ENCODE results near the gene MRPL20. TPM values are rescaled to one million over a fixed set of nuclear protein-coding genes. Genes with fewer than 3 reads are reported as not detected.
"Not testable (repeated sequence)": the region's sequence is repeated elsewhere in the genome, so short reads cannot be mapped to it uniquely, and the experiment has no call there.

The MRPL20 gene
- total RNA-seq, 2 donors from 2014 or later, result 74.9 to 77.5 TPM

GRCh38 chr1:1373815-1374588 is 33.1 kb downstream of the MRPL20 start:
- DNase-seq, result no peak
- H3K4me1 Mint-ChIP-seq (ENCODE audit: low read depth), result peaks cover 33% of the 10 kb centered on the region
- peaks cover 0 to 2% of the 10 kb centered on the region in 2 donors for H3K36me3 Mint-ChIP-seq (ENCODE audit: insufficient read depth in 2 of 2)
- peak overlapping the region; percentile 90 to 91 for H3K4me3 Mint-ChIP-seq
- no peaks in the 10 kb centered on the region for H3K9me3 Mint-ChIP-seq
- no peak for ATAC-seq (replicated peaks in 1 of 2)
- H3K27ac Mint-ChIP-seq, result no peak overlapping the region
- no peaks in the 10 kb centered on the region for H3K27me3 Mint-ChIP-seq (ENCODE audit: low read depth)

GRCh38 chr1:1373051-1373814 is 33.9 kb downstream of the MRPL20 start:
- no peak for ATAC-seq (replicated peaks in 1 of 2)
- H3K27ac Mint-ChIP-seq, result no peak overlapping the region
- H3K4me1 Mint-ChIP-seq (ENCODE audit: low read depth), result peaks cover 33% of the 10 kb centered on the region
- DNase-seq, result no peak
- peak overlapping the region; percentile 51 to 90 for H3K4me3 Mint-ChIP-seq
- H3K36me3 Mint-ChIP-seq (ENCODE audit: insufficient read depth in 2 of 2), result peaks cover 0 to 2% of the 10 kb centered on the region in 2 donors
- H3K27me3 Mint-ChIP-seq (ENCODE audit: low read depth), result no peaks in the 10 kb centered on the region
- H3K9me3 Mint-ChIP-seq, result no peaks in the 10 kb centered on the region

GRCh38 chr1:1371746-1372711 is 35.1 kb downstream of the MRPL20 start:
- H3K4me3 Mint-ChIP-seq, result peak overlapping the region; percentile 46 to 48
- H3K27me3 Mint-ChIP-seq (ENCODE audit: low read depth), result no peaks in the 10 kb centered on the region
- peaks cover 33% of the 10 kb centered on the region for H3K4me1 Mint-ChIP-seq (ENCODE audit: low read depth)

GRCh38 chr1:1371364-1371745 is 35.7 kb downstream of the MRPL20 start:
- peak; percentile 7 to 14 for ATAC-seq (replicated peaks in 1 of 2)
- peak; percentile 57 to 58 for DNase-seq
- Mint-ChIP-seq H3K9me3 (no peaks in the 10 kb centered on the region), H3K4me1 (ENCODE audit: low read depth) (peaks cover 26% of the 10 kb centered on the region), H3K27me3 (ENCODE audit: low read depth) (no peaks in the 10 kb centered on the region), H3K4me3 (peak overlapping the region in 1 of 2 donors; percentile 13), H3K27ac (no peak overlapping the region), H3K36me3 (ENCODE audit: insufficient read depth in 2 of 2) (peaks cover 0 to 2% of the 10 kb centered on the region in 2 donors)

More at GRCh38 chr1:1371746-1372711, 35.1 kb downstream of the MRPL20 start:
- peak; percentile 86 to 91 for DNase-seq
- peak; percentile 41 to 47 for ATAC-seq (replicated peaks in 1 of 2)
- Mint-ChIP-seq H3K9me3 (no peaks in the 10 kb centered on the region), H3K36me3 (ENCODE audit: insufficient read depth in 2 of 2) (peaks cover 0 to 2% of the 10 kb centered on the region in 2 donors), H3K27ac (no peak overlapping the region)

- H3K27ac Mint-ChIP-seq, result no peak overlapping the region
- peaks cover 0 to 2% of the 10 kb centered on the region in 2 donors for H3K36me3 Mint-ChIP-seq (ENCODE audit: insufficient read depth in 2 of 2)
- DNase-seq (no peak), ATAC-seq (replicated peaks in 1 of 2) (no peak)
- peaks cover 21% of the 10 kb centered on the region for H3K4me1 Mint-ChIP-seq (ENCODE audit: low read depth)
- H3K4me3 Mint-ChIP-seq, result peak overlapping the region in 1 of 2 donors; percentile 13
- H3K27me3 Mint-ChIP-seq (ENCODE audit: low read depth), result no peaks in the 10 kb centered on the region
- H3K9me3 Mint-ChIP-seq, result no peaks in the 10 kb centered on the region
These were observed 36.3 kb downstream of the MRPL20 start for GRCh38 chr1:1370771-1371300.

- H3K27ac Mint-ChIP-seq, result not testable (repeated sequence)
These were observed 37.0 kb downstream of the MRPL20 start for GRCh38 chr1:1370094-1370493.

GRCh38 chr1:1367315-1367714 is 39.8 kb downstream of the MRPL20 start:
- no peak for ATAC-seq (replicated peaks in 1 of 2)
- H3K27ac Mint-ChIP-seq, result no peak overlapping the region
- peaks cover 4% of the 10 kb centered on the region for H3K4me1 Mint-ChIP-seq (ENCODE audit: low read depth)
- no peak for DNase-seq
- H3K4me3 Mint-ChIP-seq, result no peak overlapping the region
- no peaks in the 10 kb centered on the region for H3K36me3 Mint-ChIP-seq (ENCODE audit: insufficient read depth in 2 of 2)
- H3K9me3 Mint-ChIP-seq, result no peaks in the 10 kb centered on the region
- H3K27me3 Mint-ChIP-seq (ENCODE audit: low read depth), result no peaks in the 10 kb centered on the region

More at GRCh38 chr1:1370094-1370493, 37.0 kb downstream of the MRPL20 start:
- H3K9me3 Mint-ChIP-seq; ATAC-seq (replicated peaks in 1 of 2); H3K4me3 Mint-ChIP-seq; DNase-seq; H3K27me3 Mint-ChIP-seq (ENCODE audit: low read depth); H3K36me3 Mint-ChIP-seq (ENCODE audit: insufficient read depth in 2 of 2): not testable (repeated sequence)
- H3K4me1 Mint-ChIP-seq (ENCODE audit: low read depth), result peaks cover 21% of the 10 kb centered on the region

GRCh38 chr1:1366699-1367066 is 40.4 kb downstream of the MRPL20 start:
- no peak overlapping the region for H3K4me3 Mint-ChIP-seq
- no peaks in the 10 kb centered on the region for H3K9me3 Mint-ChIP-seq
- no peak for ATAC-seq (replicated peaks in 1 of 2)
- no peak for DNase-seq
- no peaks in the 10 kb centered on the region for H3K27me3 Mint-ChIP-seq (ENCODE audit: low read depth)
- H3K27ac Mint-ChIP-seq, result no peak overlapping the region
- H3K4me1 Mint-ChIP-seq (ENCODE audit: low read depth), result no peaks in the 10 kb centered on the region
- H3K36me3 Mint-ChIP-seq (ENCODE audit: insufficient read depth in 2 of 2), result no peaks in the 10 kb centered on the region

GRCh38 chr1:1365875-1366698 is 41.0 kb downstream of the MRPL20 start:
- H3K36me3 Mint-ChIP-seq (ENCODE audit: insufficient read depth in 2 of 2), result no peaks in the 10 kb centered on the region
- H3K27me3 Mint-ChIP-seq (ENCODE audit: low read depth), result no peaks in the 10 kb centered on the region
- H3K4me1 Mint-ChIP-seq (ENCODE audit: low read depth), result no peaks in the 10 kb centered on the region
- no peak overlapping the region for H3K27ac Mint-ChIP-seq
- H3K9me3 Mint-ChIP-seq, result no peaks in the 10 kb centered on the region
- ATAC-seq (replicated peaks in 1 of 2) (no peak), DNase-seq (no peak)
- H3K4me3 Mint-ChIP-seq, result no peak overlapping the region

- ATAC-seq (replicated peaks in 1 of 2), result no peak
- H3K36me3 Mint-ChIP-seq (ENCODE audit: insufficient read depth in 2 of 2), result no peaks in the 10 kb centered on the region
- no peak for DNase-seq
- peaks cover 1% of the 10 kb centered on the region for H3K4me1 Mint-ChIP-seq (ENCODE audit: low read depth)
- no peaks in the 10 kb centered on the region for H3K27me3 Mint-ChIP-seq (ENCODE audit: low read depth)
- no peak overlapping the region for H3K27ac Mint-ChIP-seq
- no peaks in the 10 kb centered on the region for H3K9me3 Mint-ChIP-seq
- H3K4me3 Mint-ChIP-seq, result no peak overlapping the region
These were observed 42.8 kb downstream of the MRPL20 start for GRCh38 chr1:1364266-1364665.

- H3K27me3 Mint-ChIP-seq (ENCODE audit: low read depth), result no peaks in the 10 kb centered on the region
- no peaks in the 10 kb centered on the region for H3K9me3 Mint-ChIP-seq
- H3K4me3 Mint-ChIP-seq, result no peak overlapping the region
- no peak for DNase-seq
- H3K27ac Mint-ChIP-seq, result no peak overlapping the region
- no peak for ATAC-seq (replicated peaks in 1 of 2)
- H3K4me1 Mint-ChIP-seq (ENCODE audit: low read depth), result peaks cover 8% of the 10 kb centered on the region
- no peaks in the 10 kb centered on the region for H3K36me3 Mint-ChIP-seq (ENCODE audit: insufficient read depth in 2 of 2)
These were observed 45.1 kb downstream of the MRPL20 start for GRCh38 chr1:1361982-1362423.

Measured in activated T-cell treated with anti-CD3 and anti-CD28 coated beads, Interleukin-2, amount 50 U/mL, for 72 hours (primary cell).